A673 (cell line): ENCODE results near the gene POLN. TPM values are rescaled to one million over a fixed set of nuclear protein-coding genes. Genes with fewer than 3 reads are reported as not detected.

Experiments
- BruUV-seq: library from RNA; stranded (reverse); fragments of 400-500 nt; replicated peaks from 2 replicates; lab custom pipeline; 2021; lab: Mats Ljungman, UMichigan
- CTCF ChIA-PET: fragments of 300-600 bp; sonication (Branson Sonifier 250); formaldehyde crosslinking; loops from one replicate; lab custom pipeline; 2022; ENCODE audit warnings: antibody characterized with exemption; lab: Charles Lee
- POLR2A ChIA-PET: fragments of 300-600 bp; sonication (Branson Sonifier 250); formaldehyde crosslinking; loops from one replicate; lab custom pipeline; 2022; ENCODE audit warnings: antibody characterized with exemption; ENCODE audit not compliant: low non-redundant PET; lab: Charles Lee
- DNase-seq: peaks from one replicate; pipeline ENCODE4 v3.0.0-alpha.2; 2015; ENCODE audit warnings: low spot score
- H3K27ac ChIP-seq: fragments of 200-600 bp; sonication (generic); 2 replicates; pipeline ENCODE4 v1.5.1; 2016; ENCODE audit warnings: mixed run types, low read depth, mild to moderate bottlenecking, mixed read lengths, antibody characterized with exemption, low read length; ENCODE audit not compliant: poor library complexity, severe bottlenecking
- H3K27me3 ChIP-seq: fragments of 200-600 bp; sonication (generic); replicated peaks from 2 replicates; pipeline ENCODE4 v1.6.1; 2017; ENCODE audit warnings: mixed run types, low read depth, mild to moderate bottlenecking, mixed read lengths, antibody characterized with exemption, low read length; ENCODE audit not compliant: insufficient read depth, poor library complexity
- H3K36me3 ChIP-seq: fragments of 200-600 bp; sonication (generic); 2 replicates; pipeline ENCODE4 v1.6.1; 2016; ENCODE audit warnings: mixed run types, mild to moderate bottlenecking, mixed read lengths, antibody characterized with exemption, low read length; ENCODE audit not compliant: insufficient read depth, poor library complexity, severe bottlenecking
- H3K4me1 ChIP-seq: fragments of 200-600 bp; sonication (generic); 2 replicates; pipeline ENCODE4 v1.6.1; 2017; ENCODE audit warnings: mixed run types, mild to moderate bottlenecking, mixed read lengths, antibody characterized with exemption, low read length; ENCODE audit not compliant: insufficient read depth, poor library complexity, severe bottlenecking
- H3K4me3 ChIP-seq: fragments of 200-600 bp; sonication (generic); 2 replicates; pipeline ENCODE4 v1.5.1; 2016; ENCODE audit warnings: low read depth, mixed run types, mild to moderate bottlenecking, mixed read lengths, low read length; ENCODE audit not compliant: poor library complexity, severe bottlenecking
- H3K9me3 ChIP-seq: fragments of 200-600 bp; sonication (generic); 2 replicates; pipeline ENCODE4 v1.6.1; 2016; ENCODE audit warnings: mixed run types, low read depth, mild to moderate bottlenecking, mixed read lengths, antibody characterized with exemption, low read length; ENCODE audit not compliant: poor library complexity, severe bottlenecking
- CTCF ChIP-seq: fragments of 300-800, 200-600 bp; sonication (generic); conservative IDR thresholded peaks from 2 replicates; pipeline ENCODE4 v1.5.1; 2017; ENCODE audit warnings: low read depth, mild to moderate bottlenecking, antibody characterized with exemption, low read length, moderate library complexity, mixed read lengths
- EZH2 ChIP-seq: fragments of 200-600 bp; sonication (generic); IDR thresholded peaks from 2 replicates; pipeline ENCODE4 v1.6.1; 2017; ENCODE audit warnings: borderline replicate concordance, low read depth, mild to moderate bottlenecking, mixed read lengths, antibody characterized with exemption, low read length; ENCODE audit not compliant: poor library complexity, severe bottlenecking
- intact Hi-C: fragments of 100-400 bp; cut with micrococcal nuclease; formaldehyde crosslinking; loops from one replicate; pipeline ENCODE4 v1.10.0; 2022; ENCODE audit not compliant: unreplicated experiment
- total RNA-seq: library from RNA; stranded (reverse); gene quantifications from 2 replicates; pipeline ENCODE4 v1.2.3, GENCODE V29; 2021

Gene POLN
- total RNA-seq, 1 experiment from 2014 or later: 4.0 TPM

- no TSS peak for BruUV-seq
- ChIA-PET CTCF (no interaction called here), POLR2A (no interaction called here)
- H3K9me3 ChIP-seq: no peaks in the 10 kb centered on the region
- H3K36me3 ChIP-seq: no peaks in the 10 kb centered on the region
- TF ChIP-seq EZH2 (no peak), CTCF (no peak)
- no peak overlapping the region for H3K4me3 ChIP-seq
- intact Hi-C loops: no loop called here
- no peak overlapping the region for H3K27ac ChIP-seq
- H3K27me3 ChIP-seq: no peaks in the 10 kb centered on the region
- no peaks in the 10 kb centered on the region for H3K4me1 ChIP-seq
- DNase-seq: no peak
Measured at GRCh38 chr4:2075987-2076907, 165.7 kb downstream of the POLN start.

- DNase-seq: no peak
- no TSS peak for BruUV-seq
- no peak overlapping the region for H3K4me3 ChIP-seq
- no peaks in the 10 kb centered on the region for H3K36me3 ChIP-seq
- H3K9me3 ChIP-seq: no peaks in the 10 kb centered on the region
- H3K27me3 ChIP-seq: no peaks in the 10 kb centered on the region
- intact Hi-C loops: no loop called here
- CTCF ChIA-PET: no interaction called here
- H3K4me1 ChIP-seq: no peaks in the 10 kb centered on the region
- H3K27ac ChIP-seq: no peak overlapping the region
- TF ChIP-seq CTCF (no peak), EZH2 (no peak)
- POLR2A ChIA-PET: no interaction called here
Measured at GRCh38 chr4:2075171-2075986, 166.5 kb downstream of the POLN start.

- H3K36me3 ChIP-seq: no peaks in the 10 kb centered on the region
- BruUV-seq: no TSS peak
- ChIA-PET POLR2A (no interaction called here), CTCF (no interaction called here)
- no peaks in the 10 kb centered on the region for H3K4me1 ChIP-seq
- no peak for TF ChIP-seq CTCF
- no peak for TF ChIP-seq EZH2
- H3K27ac ChIP-seq: no peak overlapping the region
- DNase-seq: no peak
- H3K9me3 ChIP-seq: no peaks in the 10 kb centered on the region
- no peak overlapping the region for H3K4me3 ChIP-seq
- H3K27me3 ChIP-seq: no peaks in the 10 kb centered on the region
- intact Hi-C loops: no loop called here
Measured at GRCh38 chr4:2074588-2074987, 167.3 kb downstream of the POLN start.
